Measurements from ENCODE around the gene SP140L. TPM values are rescaled to one million over a fixed set of nuclear protein-coding genes. Genes with fewer than 3 reads are reported as not detected.

Gene SP140L
- total and polyA plus RNA-seq, 2 of the 8 experiments (the other 6 are each of a cell fraction or from before 2014, with no cell fraction given), result 0.36 to 1.5 TPM

- TF ChIP-seq CTCF (IDR thresholded peaks at IDR 0.05; ENCODE audit: control extremely low read depth in 1 of 3, insufficient read depth in 1 of 3, low read depth in 1 of 3, low read length in 3 of 3) (no peak), SUZ12 (IDR thresholded peaks at IDR 0.05; ENCODE audit: low read length) (no peak), YY1 (IDR thresholded peaks at IDR 0.05; ENCODE audit: low read depth, low read length) (no peak)
Measured at GRCh38 chr2:230416061-230416721, 89.2 kb downstream of the SP140L start, which contains the start of gene SP100 (continued).

Data from H1 (cell line).